ENCODE measurements around the gene CACNA2D3. TPM values are rescaled to one million over a fixed set of nuclear protein-coding genes. Genes with fewer than 3 reads are reported as not detected.

The CACNA2D3 gene
- total RNA-seq, 1 experiment from 2014 or later, result 0.06 TPM

- peak; percentile 44 for DNase-seq (ENCODE audit: low read depth)
These were observed 866.7 kb downstream of the CACNA2D3 start for GRCh38 chr3:54988838-54989630.

GRCh38 chr3:54994111-54994513 lies 871.8 kb downstream of the CACNA2D3 start:
- DNase-seq (ENCODE audit: low read depth), result no peak

- DNase-seq (ENCODE audit: low read depth), result peak; percentile 74
These were observed 876.8 kb downstream of the CACNA2D3 start for GRCh38 chr3:54999159-54999558.

GRCh38 chr3:54999811-55000210 lies 877.5 kb downstream of the CACNA2D3 start:
- DNase-seq (ENCODE audit: low read depth), result peak; percentile 75

- peak; percentile 96 for DNase-seq (ENCODE audit: low read depth)
These were observed 878.2 kb downstream of the CACNA2D3 start for GRCh38 chr3:55000546-55000945.

GRCh38 chr3:55000953-55001352 lies 878.6 kb downstream of the CACNA2D3 start:
- DNase-seq (ENCODE audit: low read depth), result peak; percentile 39

- DNase-seq (ENCODE audit: low read depth), result no peak
These were observed 880.1 kb downstream of the CACNA2D3 start for GRCh38 chr3:55002416-55002930.

- no peak for DNase-seq (ENCODE audit: low read depth)
These were observed 883.9 kb downstream of the CACNA2D3 start for GRCh38 chr3:55006244-55006676.

GRCh38 chr3:55007971-55008370 lies 885.6 kb downstream of the CACNA2D3 start:
- DNase-seq (ENCODE audit: low read depth), result no peak

GRCh38 chr3:55009372-55009771 lies 887.0 kb downstream of the CACNA2D3 start:
- no peak for DNase-seq (ENCODE audit: low read depth)

- DNase-seq (ENCODE audit: low read depth), result no peak
These were observed 889.7 kb downstream of the CACNA2D3 start for GRCh38 chr3:55012091-55012490.

- peak; percentile 37 for DNase-seq (ENCODE audit: low read depth)
These were observed 891.0 kb downstream of the CACNA2D3 start for GRCh38 chr3:55013145-55013925.

GRCh38 chr3:55014081-55014480 lies 891.7 kb downstream of the CACNA2D3 start:
- no peak for DNase-seq (ENCODE audit: low read depth)

- DNase-seq (ENCODE audit: low read depth), result no peak
These were observed 892.6 kb downstream of the CACNA2D3 start for GRCh38 chr3:55014906-55015305.

- DNase-seq (ENCODE audit: low read depth), result no peak
These were observed 895.5 kb downstream of the CACNA2D3 start for GRCh38 chr3:55017876-55018275.

- no peak for DNase-seq (ENCODE audit: low read depth)
These were observed 908.6 kb downstream of the CACNA2D3 start for GRCh38 chr3:55030938-55031337.

- DNase-seq (ENCODE audit: low read depth), result no peak
These were observed 914.7 kb downstream of the CACNA2D3 start for GRCh38 chr3:55036883-55037577.

GRCh38 chr3:55042591-55042990 lies 920.2 kb downstream of the CACNA2D3 start:
- DNase-seq (ENCODE audit: low read depth), result peak; percentile 70

GRCh38 chr3:55044486-55044885 lies 922.1 kb downstream of the CACNA2D3 start:
- DNase-seq (ENCODE audit: low read depth), result no peak

GRCh38 chr3:55059027-55059629 lies 936.8 kb downstream of the CACNA2D3 start:
- peak; percentile 50 for DNase-seq (ENCODE audit: low read depth)

Measured in LHCN-M2 (cell line).